ENCODE results near the gene DDA1.

The DDA1 gene

GRCh38 chr19:17347877-17348276, 38.5 kb downstream of the DDA1 start:
- TF ChIP-seq MAX (IDR thresholded peaks at IDR 0.05; ENCODE audit: low read depth, low read length) = no peak
- no peak for TF ChIP-seq POLR2A (IDR thresholded peaks at IDR 0.05; ENCODE audit: extremely low read depth, insufficient read length)
- TF ChIP-seq MYC (IDR thresholded peaks at IDR 0.05; ENCODE audit: low read depth, low read length) = no peak
- no peak for TF ChIP-seq CTCF (IDR thresholded peaks at IDR 0.05; ENCODE audit: low read depth, low read length)
- no peak for DNase-seq (ENCODE audit: low read depth)
- no peak overlapping the region for H3K4me3 ChIP-seq (ENCODE audit: low read depth, low read length)

- no peak overlapping the region for H3K4me3 ChIP-seq (ENCODE audit: low read depth, low read length)
- no peak for DNase-seq (ENCODE audit: low read depth)
- TF ChIP-seq MYC (IDR thresholded peaks at IDR 0.05; ENCODE audit: low read depth, low read length) = no peak
- TF ChIP-seq CTCF (IDR thresholded peaks at IDR 0.05; ENCODE audit: low read depth, low read length) = no peak
- no peak for TF ChIP-seq POLR2A (IDR thresholded peaks at IDR 0.05; ENCODE audit: extremely low read depth, insufficient read length)
- TF ChIP-seq MAX (IDR thresholded peaks at IDR 0.05; ENCODE audit: low read depth, low read length) = no peak
Measured at GRCh38 chr19:17348700-17349099, 39.3 kb downstream of the DDA1 start.

- no peak for DNase-seq (ENCODE audit: low read depth)
Measured at GRCh38 chr19:17351815-17352435, 42.6 kb downstream of the DDA1 start.

GRCh38 chr19:17352608-17353280, 43.4 kb downstream of the DDA1 start:
- no peak overlapping the region for H3K4me3 ChIP-seq (ENCODE audit: low read depth, low read length)
- TF ChIP-seq MAX (IDR thresholded peaks at IDR 0.05; ENCODE audit: low read depth, low read length) (no peak), CTCF (IDR thresholded peaks at IDR 0.05; ENCODE audit: low read depth, low read length) (no peak), MYC (IDR thresholded peaks at IDR 0.05; ENCODE audit: low read depth, low read length) (no peak), POLR2A (IDR thresholded peaks at IDR 0.05; ENCODE audit: extremely low read depth, insufficient read length) (no peak)
- DNase-seq (ENCODE audit: low read depth) = no peak

More at GRCh38 chr19:17351815-17352435, 42.6 kb downstream of the DDA1 start:
- no peak overlapping the region for H3K4me3 ChIP-seq (ENCODE audit: low read depth, low read length)
- TF ChIP-seq MYC (IDR thresholded peaks at IDR 0.05; ENCODE audit: low read depth, low read length) = no peak
- no peak for TF ChIP-seq POLR2A (IDR thresholded peaks at IDR 0.05; ENCODE audit: extremely low read depth, insufficient read length)
- TF ChIP-seq CTCF (IDR thresholded peaks at IDR 0.05; ENCODE audit: low read depth, low read length) = no peak
- no peak for TF ChIP-seq MAX (IDR thresholded peaks at IDR 0.05; ENCODE audit: low read depth, low read length)

- DNase-seq (ENCODE audit: low read depth) = no peak
- no peak for TF ChIP-seq MYC (IDR thresholded peaks at IDR 0.05; ENCODE audit: low read depth, low read length)
- TF ChIP-seq MAX (IDR thresholded peaks at IDR 0.05; ENCODE audit: low read depth, low read length) = no peak
- no peak for TF ChIP-seq POLR2A (IDR thresholded peaks at IDR 0.05; ENCODE audit: extremely low read depth, insufficient read length)
- TF ChIP-seq CTCF (IDR thresholded peaks at IDR 0.05; ENCODE audit: low read depth, low read length) = no peak
- H3K4me3 ChIP-seq (ENCODE audit: low read depth, low read length) = no peak overlapping the region
Measured at GRCh38 chr19:17353386-17353785, 44.0 kb downstream of the DDA1 start.
